GM10847 (cell line): ENCODE data around the gene WSCD1.

ENCODE experiments used
- POLR2A ChIP-seq: IDR thresholded peaks from 2 replicates; pipeline ENCODE4 v1.6.1; 2011; ENCODE audit not compliant: insufficient read length; ENCODE audit errors: extremely low read depth

Gene WSCD1

DNA sequence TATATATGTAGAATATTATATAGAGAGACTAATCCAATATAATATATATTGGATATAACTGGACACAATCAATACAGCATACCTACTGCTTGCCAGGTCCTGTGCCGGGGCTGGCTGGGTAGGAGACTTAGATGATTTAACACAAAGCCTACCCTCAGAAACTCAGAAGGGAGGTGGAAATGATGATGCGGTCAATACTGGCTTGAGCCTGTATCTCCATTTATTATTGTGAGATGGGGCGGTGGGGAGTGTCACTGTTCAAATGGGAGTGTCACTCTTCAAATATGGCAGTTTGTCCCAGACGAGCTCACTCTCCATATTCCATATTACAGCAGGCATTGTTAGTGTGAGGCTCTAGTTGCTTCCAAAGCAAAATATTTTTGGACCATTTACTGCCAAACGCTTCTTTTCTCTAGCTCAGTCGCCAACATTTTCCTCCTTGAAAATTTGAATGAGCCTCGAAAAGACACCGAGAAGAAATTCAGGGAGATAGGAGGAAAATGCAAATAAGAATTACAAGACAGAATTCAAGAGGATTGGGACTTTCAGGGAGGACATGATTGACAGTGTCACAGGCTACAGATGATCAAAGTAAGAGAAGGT lies 70.7 kb downstream of the WSCD1 start:
- no peak for TF ChIP-seq POLR2A

- no peak for TF ChIP-seq POLR2A
Observed at GRCh38 chr17:6142701-6143100, 72.5 kb downstream of the WSCD1 start.

DNA sequence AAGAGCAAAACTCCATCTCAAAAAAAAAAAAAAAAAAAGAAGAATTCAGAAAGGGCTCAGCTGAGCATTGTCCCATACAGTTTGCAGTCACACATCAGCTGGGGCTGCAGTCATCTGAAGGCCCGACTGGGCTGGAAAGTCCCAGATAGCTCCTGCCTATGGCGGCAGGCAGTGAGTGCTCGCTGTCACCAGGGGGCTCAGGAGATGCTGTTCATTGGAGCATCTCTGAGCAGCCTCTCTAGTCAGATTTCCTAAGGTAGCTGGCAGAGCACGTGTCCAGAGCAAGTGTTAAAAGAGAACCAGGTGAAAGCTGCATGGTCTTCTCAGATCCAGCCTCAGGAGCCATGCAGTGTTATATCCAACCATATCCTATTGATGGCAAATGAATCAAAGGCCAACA lies 75.8 kb downstream of the WSCD1 start:
- TF ChIP-seq POLR2A, result no peak

DNA sequence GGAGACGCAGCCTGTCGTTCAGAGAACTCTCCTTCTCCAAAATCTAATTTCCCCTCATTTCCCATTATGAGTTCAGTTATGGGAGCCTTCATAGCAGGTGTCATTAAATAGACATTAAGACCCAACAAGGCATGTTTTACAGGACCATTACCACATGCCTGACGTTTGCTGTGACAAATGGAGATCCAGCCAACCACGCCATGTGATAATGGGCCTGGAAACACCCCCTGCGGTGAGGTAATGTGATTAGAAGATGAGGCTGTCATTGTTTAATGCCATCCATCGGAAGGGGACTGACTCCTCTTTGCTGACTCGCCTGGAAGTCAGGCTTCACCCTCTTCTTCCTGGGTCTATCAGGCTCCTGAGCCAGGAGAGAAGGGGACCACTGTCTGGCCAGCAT lies 76.9 kb downstream of the WSCD1 start:
- TF ChIP-seq POLR2A, result no peak

GRCh38 chr17:6153375-6153774 lies 83.2 kb downstream of the WSCD1 start:
- no peak for TF ChIP-seq POLR2A

GRCh38 chr17:6157716-6158115 lies 87.5 kb downstream of the WSCD1 start:
- TF ChIP-seq POLR2A, result no peak

GRCh38 chr17:6159541-6160231 lies 89.5 kb downstream of the WSCD1 start:
- no peak for TF ChIP-seq POLR2A

GRCh38 chr17:6160232-6160555 lies 90.0 kb downstream of the WSCD1 start:
- TF ChIP-seq POLR2A, result no peak

DNA sequence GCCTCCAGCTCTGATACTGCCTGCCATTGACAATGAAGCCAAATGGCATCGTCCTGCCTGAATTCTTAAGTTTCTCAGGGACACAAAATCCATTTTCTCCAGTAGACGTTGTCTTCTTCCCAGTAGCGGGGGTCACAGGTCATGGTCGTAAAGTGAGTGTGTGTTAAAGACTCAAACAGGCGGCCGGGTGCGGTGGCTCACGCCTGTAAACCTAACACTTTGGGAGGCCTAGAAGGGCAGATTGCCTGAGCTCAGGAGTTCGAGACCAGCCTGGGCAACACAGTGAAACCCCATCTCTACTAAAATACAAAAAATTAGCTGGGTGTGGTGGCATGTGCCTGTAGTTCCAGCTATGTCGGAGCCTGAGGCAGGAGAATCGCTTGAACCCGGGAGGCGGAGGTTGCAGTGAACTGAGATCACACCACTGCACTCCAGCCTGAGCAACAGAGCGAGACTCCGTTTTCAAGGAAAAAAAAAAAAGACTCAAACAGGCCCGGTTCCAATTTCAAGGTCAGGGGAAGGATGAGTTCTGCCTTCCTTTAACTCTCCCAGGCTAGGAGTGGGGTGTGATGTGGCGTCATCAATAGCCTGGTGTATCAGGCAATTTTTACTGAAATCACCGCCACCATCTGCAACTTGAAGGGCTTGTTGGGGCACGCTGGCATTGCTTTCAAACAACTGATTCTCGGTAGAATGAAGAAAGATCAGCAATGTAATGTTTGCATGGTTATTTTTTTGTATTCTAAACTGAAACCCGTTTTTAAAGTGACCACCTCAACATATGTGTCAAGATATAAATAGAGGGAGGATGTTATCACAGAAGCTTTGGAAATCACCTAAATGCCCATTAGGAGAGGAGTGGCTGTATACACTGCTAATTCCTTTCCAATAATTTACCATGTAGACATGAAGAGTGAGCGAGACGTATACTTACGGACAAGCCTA lies 91.0 kb downstream of the WSCD1 start:
- no peak for TF ChIP-seq POLR2A

DNA sequence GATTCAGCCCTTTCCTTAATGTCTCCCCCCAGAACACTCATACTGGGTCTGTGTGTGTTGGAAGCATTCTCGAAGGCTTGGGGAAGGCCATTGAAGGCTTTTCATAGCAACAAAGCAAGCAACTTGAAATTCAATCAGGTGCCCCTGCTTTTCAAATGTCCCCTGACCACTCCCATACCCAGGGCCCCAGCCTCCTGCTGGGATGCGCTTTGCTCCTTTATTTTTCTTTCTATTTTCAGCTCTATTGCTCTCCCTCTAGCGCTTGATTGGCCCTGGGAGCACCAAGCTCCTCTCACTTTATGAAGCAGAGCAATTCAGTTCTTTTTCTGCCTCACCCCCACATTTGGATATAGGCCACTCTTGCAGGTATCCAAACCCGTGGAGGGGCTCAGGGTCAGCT lies 92.0 kb downstream of the WSCD1 start:
- no peak for TF ChIP-seq POLR2A

- TF ChIP-seq POLR2A, result no peak
Observed at GRCh38 chr17:6162892-6163291, 92.7 kb downstream of the WSCD1 start.

GRCh38 chr17:6163612-6164333 lies 93.6 kb downstream of the WSCD1 start:
- TF ChIP-seq POLR2A, result no peak

DNA sequence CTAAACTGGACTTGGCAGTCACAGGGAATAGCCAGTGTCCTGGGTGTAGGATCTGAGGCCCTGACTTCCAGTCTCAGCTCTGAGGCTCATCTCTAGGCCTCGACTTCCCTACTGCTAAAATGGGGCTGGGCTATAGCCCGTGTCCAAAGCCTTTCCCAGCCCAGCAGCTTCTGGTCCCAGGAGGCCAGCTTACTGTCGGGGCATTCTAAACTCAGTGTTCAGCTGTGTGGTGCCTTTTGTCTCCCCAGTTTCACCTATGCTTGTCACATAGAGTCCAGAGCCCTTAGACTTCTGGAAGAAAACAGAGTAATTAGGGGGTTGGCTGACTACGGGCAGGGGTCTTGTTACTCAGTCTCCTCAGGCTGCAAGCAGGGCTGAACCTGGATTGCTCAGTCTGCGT lies 94.8 kb downstream of the WSCD1 start:
- TF ChIP-seq POLR2A, result no peak

GRCh38 chr17:6165806-6166205 lies 95.6 kb downstream of the WSCD1 start:
- TF ChIP-seq POLR2A, result no peak

GRCh38 chr17:6166492-6167179 lies 96.5 kb downstream of the WSCD1 start:
- TF ChIP-seq POLR2A, result no peak
